Activated T-helper 1 cell treated with Interleukin-2 at 50 U/mL for 16 hours (primary cell): ENCODE results near the gene BMP2K.

Experiments
- DNase-seq: peaks from one replicate; pipeline ENCODE4 v3.0.0-alpha.2; 2020; ENCODE audit warnings: low read depth

BMP2K gene

GRCh38 chr4:78937837-78938236, 161.7 kb downstream of the BMP2K start:
- no peak for DNase-seq

GRCh38 chr4:78938474-78938867, 162.3 kb downstream of the BMP2K start:
- DNase-seq, result no peak

GRCh38 chr4:78938868-78939666, 162.9 kb downstream of the BMP2K start, which contains the start of gene PAQR3:
Gene PAQR3, minus strand, starts transcription at chr4:78939438. Its CDS starts 214 bp downstream, at chr4:78939224.
- DNase-seq, result peak; percentile 76

GRCh38 chr4:78939667-78940008, 163.5 kb downstream of the BMP2K start:
- no peak for DNase-seq

- DNase-seq, result no peak
These were observed 164.6 kb downstream of the BMP2K start for GRCh38 chr4:78940752-78941151.

GRCh38 chr4:78944381-78944780, 168.2 kb downstream of the BMP2K start:
- DNase-seq, result no peak

- no peak for DNase-seq
These were observed 169.6 kb downstream of the BMP2K start for GRCh38 chr4:78945651-78946179.

GRCh38 chr4:78949735-78950134, 173.6 kb downstream of the BMP2K start:
- DNase-seq, result no peak

GRCh38 chr4:78951862-78952472, 175.8 kb downstream of the BMP2K start:
- DNase-seq, result no peak

- no peak for DNase-seq
These were observed 177.1 kb downstream of the BMP2K start for GRCh38 chr4:78953231-78953630.

- no peak for DNase-seq
These were observed 177.9 kb downstream of the BMP2K start for GRCh38 chr4:78953769-78954666.

- no peak for DNase-seq
These were observed 180.8 kb downstream of the BMP2K start for GRCh38 chr4:78956975-78957374.

GRCh38 chr4:78960926-78961325, 184.8 kb downstream of the BMP2K start:
- no peak for DNase-seq
